Neural cell (in vitro differentiated cells): Measurements from ENCODE around the gene SETX.

Experiments used
- TAF1 ChIP-seq: IDR thresholded peaks from 2 replicates; pipeline ENCODE4 v1.6.1; 2012; ENCODE audit warnings: low read depth
- TF ChIP-seq, protein P1 (sequence below): fragments of 450-650 bp; IDR thresholded peaks from 2 replicates; pipeline ENCODE4 v1.5.1; 2014; ENCODE audit warnings: antibody characterized with exemption, mild to moderate bottlenecking, moderate library complexity; ENCODE audit not compliant: poor library complexity, severe bottlenecking

DNA sequence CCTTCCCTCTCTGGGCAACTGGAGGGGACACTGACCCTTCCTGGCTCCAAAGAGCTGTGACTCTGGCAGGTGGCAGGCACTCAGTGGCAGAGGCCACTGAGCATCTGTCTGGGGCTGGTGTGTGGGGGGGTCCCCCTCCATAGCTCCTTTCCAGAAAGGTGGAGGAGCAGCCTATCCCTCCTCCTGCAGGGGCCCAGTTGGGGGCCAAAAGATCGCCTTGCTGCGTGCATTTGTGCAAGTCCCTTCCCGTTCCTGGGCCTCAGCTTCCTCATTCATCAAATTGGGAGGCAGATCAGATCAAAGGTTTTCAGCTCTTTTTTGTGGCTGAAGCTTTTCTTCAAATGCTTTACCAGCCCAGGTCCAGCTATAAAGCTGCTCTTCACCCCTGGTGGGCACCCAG is 115.3 kb downstream of the SETX start:
- TF ChIP-seq, protein P1, sequence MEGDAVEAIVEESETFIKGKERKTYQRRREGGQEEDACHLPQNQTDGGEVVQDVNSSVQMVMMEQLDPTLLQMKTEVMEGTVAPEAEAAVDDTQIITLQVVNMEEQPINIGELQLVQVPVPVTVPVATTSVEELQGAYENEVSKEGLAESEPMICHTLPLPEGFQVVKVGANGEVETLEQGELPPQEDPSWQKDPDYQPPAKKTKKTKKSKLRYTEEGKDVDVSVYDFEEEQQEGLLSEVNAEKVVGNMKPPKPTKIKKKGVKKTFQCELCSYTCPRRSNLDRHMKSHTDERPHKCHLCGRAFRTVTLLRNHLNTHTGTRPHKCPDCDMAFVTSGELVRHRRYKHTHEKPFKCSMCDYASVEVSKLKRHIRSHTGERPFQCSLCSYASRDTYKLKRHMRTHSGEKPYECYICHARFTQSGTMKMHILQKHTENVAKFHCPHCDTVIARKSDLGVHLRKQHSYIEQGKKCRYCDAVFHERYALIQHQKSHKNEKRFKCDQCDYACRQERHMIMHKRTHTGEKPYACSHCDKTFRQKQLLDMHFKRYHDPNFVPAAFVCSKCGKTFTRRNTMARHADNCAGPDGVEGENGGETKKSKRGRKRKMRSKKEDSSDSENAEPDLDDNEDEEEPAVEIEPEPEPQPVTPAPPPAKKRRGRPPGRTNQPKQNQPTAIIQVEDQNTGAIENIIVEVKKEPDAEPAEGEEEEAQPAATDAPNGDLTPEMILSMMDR = no peak
- no peak for TF ChIP-seq TAF1
